Lower leg skin (tissue), 3 donors: ENCODE results near the gene CEP44.

ENCODE experiments used
- POLR2A ChIP-seq, 2 donors: fragments of 450-650 bp; IDR thresholded peaks; one replicate each; pipeline ENCODE4 v1.6.1; 2016 to 2017; ENCODE audit warnings: antibody characterized with exemption in 2 of 2, mild to moderate bottlenecking in 1 of 2, moderate library complexity in 1 of 2
- TF ChIP-seq, protein P1 (sequence below), 3 donors: fragments of 450-650 bp; IDR thresholded peaks; one replicate each; pipeline ENCODE4 v1.5.1; 2016; ENCODE audit warnings: antibody characterized with exemption in 3 of 3, mild to moderate bottlenecking in 3 of 3, moderate library complexity in 2 of 3

DNA sequence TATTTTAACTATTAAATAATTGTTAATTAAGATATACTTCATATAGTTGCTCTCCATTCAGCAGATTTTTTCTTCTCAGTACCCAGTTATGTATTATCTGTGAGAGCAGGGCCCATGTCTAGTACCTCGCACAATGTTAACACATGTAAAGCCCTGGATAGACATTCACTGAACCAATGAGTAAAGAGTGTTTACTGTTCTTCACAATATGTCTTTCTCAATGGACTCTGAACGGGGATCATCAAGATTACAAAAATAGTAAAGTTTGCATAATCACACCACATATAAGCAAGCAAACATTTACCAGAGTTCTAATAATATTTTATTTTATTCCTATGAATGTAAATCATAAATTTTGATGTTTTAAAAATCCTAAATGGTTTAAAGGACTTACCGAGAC lies 47.4 kb upstream of the CEP44 start:
- TF ChIP-seq, protein P1, sequence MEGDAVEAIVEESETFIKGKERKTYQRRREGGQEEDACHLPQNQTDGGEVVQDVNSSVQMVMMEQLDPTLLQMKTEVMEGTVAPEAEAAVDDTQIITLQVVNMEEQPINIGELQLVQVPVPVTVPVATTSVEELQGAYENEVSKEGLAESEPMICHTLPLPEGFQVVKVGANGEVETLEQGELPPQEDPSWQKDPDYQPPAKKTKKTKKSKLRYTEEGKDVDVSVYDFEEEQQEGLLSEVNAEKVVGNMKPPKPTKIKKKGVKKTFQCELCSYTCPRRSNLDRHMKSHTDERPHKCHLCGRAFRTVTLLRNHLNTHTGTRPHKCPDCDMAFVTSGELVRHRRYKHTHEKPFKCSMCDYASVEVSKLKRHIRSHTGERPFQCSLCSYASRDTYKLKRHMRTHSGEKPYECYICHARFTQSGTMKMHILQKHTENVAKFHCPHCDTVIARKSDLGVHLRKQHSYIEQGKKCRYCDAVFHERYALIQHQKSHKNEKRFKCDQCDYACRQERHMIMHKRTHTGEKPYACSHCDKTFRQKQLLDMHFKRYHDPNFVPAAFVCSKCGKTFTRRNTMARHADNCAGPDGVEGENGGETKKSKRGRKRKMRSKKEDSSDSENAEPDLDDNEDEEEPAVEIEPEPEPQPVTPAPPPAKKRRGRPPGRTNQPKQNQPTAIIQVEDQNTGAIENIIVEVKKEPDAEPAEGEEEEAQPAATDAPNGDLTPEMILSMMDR (IDR thresholded peaks at IDR 0.05), result no peak
- TF ChIP-seq POLR2A (IDR thresholded peaks at IDR 0.05), result no peak
